Measurements from ENCODE around the gene MPPE1.
A peak's percentile ranks its signal among the peaks of the same experiment; 100 is the strongest.
"Not testable (repeated sequence)": the region's sequence is repeated elsewhere in the genome, so short reads cannot be mapped to it uniquely, and the experiment has no call there.

MPPE1 gene

GRCh38 chr18:11923450-11923849 is 15.3 kb upstream of the MPPE1 start:
- H3K4me1 ChIP-seq (ENCODE audit: insufficient read depth, low read length, severe bottlenecking) = peaks cover 14% of the 10 kb centered on the region

GRCh38 chr18:11919522-11919921 is 11.4 kb upstream of the MPPE1 start:
- not testable (repeated sequence) for H3K4me3 ChIP-seq (ENCODE audit: low read depth, low read length, poor library complexity, severe bottlenecking); H3K9me3 ChIP-seq (ENCODE audit: low read length); H3K27ac ChIP-seq (ENCODE audit: low read depth, low read length, poor library complexity, severe bottlenecking); H3F3A ChIP-seq (ENCODE audit: insufficient read depth, low read length); H3K79me2 ChIP-seq (ENCODE audit: insufficient read depth, low read length); H3K27me3 ChIP-seq (ENCODE audit: insufficient read depth, low read length); H3K36me3 ChIP-seq (ENCODE audit: insufficient read depth, low read length); H3K4me2 ChIP-seq (ENCODE audit: low read length); H3K9me2 ChIP-seq (ENCODE audit: low read depth, low read length); H3K9ac ChIP-seq (ENCODE audit: low read length); H2AFZ ChIP-seq (ENCODE audit: low read length); H4K20me1 ChIP-seq (ENCODE audit: insufficient read depth, low read length)
- H3K4me1 ChIP-seq (ENCODE audit: insufficient read depth, low read length, severe bottlenecking) = peaks cover 14% of the 10 kb centered on the region

More at GRCh38 chr18:11923450-11923849, 15.3 kb upstream of the MPPE1 start:
- H4K20me1 ChIP-seq (ENCODE audit: insufficient read depth, low read length) = no peaks in the 10 kb centered on the region
- no peaks in the 10 kb centered on the region for H3K9me2 ChIP-seq (ENCODE audit: low read depth, low read length)
- peaks cover 2% of the 10 kb centered on the region; the same call in 1 of the 2 replicates for H3F3A ChIP-seq (ENCODE audit: insufficient read depth, low read length)
- TF ChIP-seq CTCF (IDR thresholded peaks at IDR 0.05; ENCODE audit: low read length) (no peak), EZH2 (IDR thresholded peaks at IDR 0.05; ENCODE audit: borderline replicate concordance, low read length) (no peak)
- H3K36me3 ChIP-seq (ENCODE audit: insufficient read depth, low read length) = no peaks in the 10 kb centered on the region
- no peak overlapping the region for H3K4me3 ChIP-seq (ENCODE audit: low read depth, low read length, poor library complexity, severe bottlenecking)
- H3K9me3 ChIP-seq (ENCODE audit: low read length) = no peaks in the 10 kb centered on the region
- H2AFZ ChIP-seq (ENCODE audit: low read length) = no peak overlapping the region
- H3K79me2 ChIP-seq (ENCODE audit: insufficient read depth, low read length) = no peaks in the 10 kb centered on the region
- H3K27ac ChIP-seq (ENCODE audit: low read depth, low read length, poor library complexity, severe bottlenecking) = no peak overlapping the region
- no peak overlapping the region for H3K4me2 ChIP-seq (ENCODE audit: low read length)
- H3K27me3 ChIP-seq (ENCODE audit: insufficient read depth, low read length) = no peaks in the 10 kb centered on the region; the same call in 1 of the 2 replicates
- H3K9ac ChIP-seq (ENCODE audit: low read length) = no peak overlapping the region

- not testable (repeated sequence) for H3K4me3 ChIP-seq (ENCODE audit: low read depth, low read length, poor library complexity, severe bottlenecking); H3K9me2 ChIP-seq (ENCODE audit: low read depth, low read length); H3F3A ChIP-seq (ENCODE audit: insufficient read depth, low read length); H3K79me2 ChIP-seq (ENCODE audit: insufficient read depth, low read length); H3K4me2 ChIP-seq (ENCODE audit: low read length); H3K9ac ChIP-seq (ENCODE audit: low read length); H3K36me3 ChIP-seq (ENCODE audit: insufficient read depth, low read length); H3K27me3 ChIP-seq (ENCODE audit: insufficient read depth, low read length); H4K20me1 ChIP-seq (ENCODE audit: insufficient read depth, low read length); H2AFZ ChIP-seq (ENCODE audit: low read length); H3K9me3 ChIP-seq (ENCODE audit: low read length); H3K27ac ChIP-seq (ENCODE audit: low read depth, low read length, poor library complexity, severe bottlenecking)
- peaks cover 12% of the 10 kb centered on the region for H3K4me1 ChIP-seq (ENCODE audit: insufficient read depth, low read length, severe bottlenecking)
These were observed 8.8 kb upstream of the MPPE1 start for GRCh38 chr18:11916880-11917279.

GRCh38 chr18:11909591-11910026 is 1.5 kb upstream of the MPPE1 start:
- no peaks in the 10 kb centered on the region for H3K79me2 ChIP-seq (ENCODE audit: insufficient read depth, low read length)
- no peak for TF ChIP-seq CTCF (IDR thresholded peaks at IDR 0.05; ENCODE audit: low read length)
- TF ChIP-seq EZH2 (IDR thresholded peaks at IDR 0.05; ENCODE audit: borderline replicate concordance, low read length) = no peak
- peaks cover 16% of the 10 kb centered on the region for H3K4me1 ChIP-seq (ENCODE audit: insufficient read depth, low read length, severe bottlenecking)
- H3K9me3 ChIP-seq (ENCODE audit: low read length) = no peaks in the 10 kb centered on the region
- H3K9ac ChIP-seq (ENCODE audit: low read length) = no peak overlapping the region; the same call in 1 of the 2 replicates
- no peak overlapping the region for H3K4me3 ChIP-seq (ENCODE audit: low read depth, low read length, poor library complexity, severe bottlenecking)
- no peaks in the 10 kb centered on the region for H3K27me3 ChIP-seq (ENCODE audit: insufficient read depth, low read length)
- peaks cover 13% of the 10 kb centered on the region; the same call in 1 of the 2 replicates for H3K36me3 ChIP-seq (ENCODE audit: insufficient read depth, low read length)
- H3K27ac ChIP-seq (ENCODE audit: low read depth, low read length, poor library complexity, severe bottlenecking) = no peak overlapping the region
- H4K20me1 ChIP-seq (ENCODE audit: insufficient read depth, low read length) = no peaks in the 10 kb centered on the region
- H3K4me2 ChIP-seq (ENCODE audit: low read length) = peak overlapping the region; percentile 71; the same call in 1 of the 2 replicates
- H2AFZ ChIP-seq (ENCODE audit: low read length) = no peak overlapping the region
- no peaks in the 10 kb centered on the region for H3F3A ChIP-seq (ENCODE audit: insufficient read depth, low read length)
- H3K9me2 ChIP-seq (ENCODE audit: low read depth, low read length) = no peaks in the 10 kb centered on the region

Measured in OCI-LY1 (cell line).